Esophagus squamous epithelium (tissue), 5 donors: ENCODE measurements around the gene CPSF4. TPM values are rescaled to one million over a fixed set of nuclear protein-coding genes. Genes with fewer than 3 reads are reported as not detected.

Source experiments
- DNase-seq: peaks from one replicate; lab custom pipeline; 2025; lab: John Stamatoyannopoulos, UW
- H3K27ac ChIP-seq, 4 donors: fragments of 200-600 bp; sonication (generic); one replicate each; pipeline ENCODE4 v1.5.1; 2016 to 2019; ENCODE audit warnings: mild to moderate bottlenecking in 1 of 4
- H3K27me3 ChIP-seq, 4 donors: fragments of 200-600 bp; sonication (generic); 1 replicate in 3 of 4; 2 replicates in 1 of 4; pipeline versions ENCODE4 v1.5.1 to v1.6.0; 2017 to 2021; ENCODE audit warnings: antibody characterized with exemption in 1 of 4
- H3K36me3 ChIP-seq, 3 donors: fragments of 200-600 bp; sonication (generic); one replicate each; pipeline ENCODE4 v1.5.1; 2016 to 2019
- H3K4me1 ChIP-seq, 3 donors: fragments of 200-600 bp; sonication (generic); one replicate each; pipeline ENCODE4 v1.5.1; 2017 to 2019
- H3K4me3 ChIP-seq, 4 donors: fragments of 200-600 bp; sonication (generic); 1 replicate in 3 of 4; 2 replicates in 1 of 4; pipeline ENCODE4 v1.5.1; 2016 to 2019; ENCODE audit warnings: mild to moderate bottlenecking in 2 of 4, moderate library complexity in 1 of 4
- H3K9me3 ChIP-seq, 3 donors: fragments of 200-600 bp; sonication (generic); one replicate each; pipeline ENCODE4 v1.5.1; 2016 to 2019
- POLR2A ChIP-seq, 4 donors: fragments of 450-650 bp; IDR thresholded peaks; one replicate each; pipeline ENCODE4 v1.6.1; 2017; ENCODE audit warnings: antibody characterized with exemption in 4 of 4, mild to moderate bottlenecking in 4 of 4, moderate library complexity in 3 of 4
- WGBS, 2 donors: methylation state at CpG; one replicate each; pipeline ENCODE4 v1.1.5; 2018; 5-methylcytosine and 5-hydroxymethylcytosine counted together
- intact Hi-C: fragments of 100-400 bp; cut with DNase I; formaldehyde crosslinking; loops from one replicate; pipeline ENCODE4 v1.15.0; 2022
- total RNA-seq, 4 donors: library from RNA; depleted of rRNA; stranded (reverse); fragments of >200 nt; gene quantifications; one replicate each; pipeline ENCODE4 v1.1.0, GENCODE V29; 2016
- TF ChIP-seq, protein P1 (sequence below), 6 experiments: fragments of 450-650 bp in 4 of 6; fragments of 200-600 bp in 2 of 6; sonication (generic) in 2 of 6; IDR thresholded peaks; one replicate each; pipeline ENCODE4 v1.5.1; 2016 to 2019; ENCODE audit warnings: antibody characterized with exemption in 6 of 6, mild to moderate bottlenecking in 4 of 6, moderate library complexity in 4 of 6
- donor health status: DM: yes; HTN: yes; CAD: no.

The CPSF4 gene
- total RNA-seq, 4 donors from 2014 or later = 15.1 to 29.2 (median 19.4) TPM

DNA sequence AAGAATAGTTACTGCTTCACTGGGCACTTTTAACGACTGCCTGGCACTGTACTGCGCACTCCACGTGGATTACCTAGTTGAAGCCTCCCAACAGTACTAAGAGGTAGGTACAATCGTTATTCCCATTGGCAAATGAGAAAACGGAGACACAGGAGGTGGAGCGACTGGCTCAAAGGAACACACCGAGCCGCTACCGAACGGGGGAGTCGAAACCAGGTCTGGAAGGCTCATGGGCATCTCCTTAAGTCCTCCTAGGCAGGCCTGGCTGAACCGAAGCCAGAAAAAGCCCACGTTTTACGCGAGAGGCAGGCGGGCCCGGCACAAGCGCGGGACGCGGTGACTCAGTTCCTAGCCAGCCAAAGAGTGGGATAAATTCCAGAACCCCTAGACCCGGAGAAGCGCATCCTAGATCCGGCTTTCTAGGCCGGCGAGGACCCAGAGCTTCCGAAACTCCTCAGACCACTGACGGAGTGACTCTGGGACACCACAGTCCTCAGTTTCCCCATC is 30.8 kb upstream of the CPSF4 start:
- Histone ChIP-seq H3K36me3 (peaks cover 6 to 56% (median 19%) of the 10 kb centered on the region in 3 donors), H3K27ac (peak overlapping the region; percentile 96 to 99 (median 98)), H3K9me3 (no peaks in the 10 kb centered on the region), H3K27me3 (no peaks in the 10 kb centered on the region), H3K4me3 (peak overlapping the region; percentile 74 to 98 (median 92)), H3K4me1 (peaks cover 22 to 58% (median 24%) of the 10 kb centered on the region in 3 donors)
- no peak for DNase-seq
- TF ChIP-seq, protein P1, sequence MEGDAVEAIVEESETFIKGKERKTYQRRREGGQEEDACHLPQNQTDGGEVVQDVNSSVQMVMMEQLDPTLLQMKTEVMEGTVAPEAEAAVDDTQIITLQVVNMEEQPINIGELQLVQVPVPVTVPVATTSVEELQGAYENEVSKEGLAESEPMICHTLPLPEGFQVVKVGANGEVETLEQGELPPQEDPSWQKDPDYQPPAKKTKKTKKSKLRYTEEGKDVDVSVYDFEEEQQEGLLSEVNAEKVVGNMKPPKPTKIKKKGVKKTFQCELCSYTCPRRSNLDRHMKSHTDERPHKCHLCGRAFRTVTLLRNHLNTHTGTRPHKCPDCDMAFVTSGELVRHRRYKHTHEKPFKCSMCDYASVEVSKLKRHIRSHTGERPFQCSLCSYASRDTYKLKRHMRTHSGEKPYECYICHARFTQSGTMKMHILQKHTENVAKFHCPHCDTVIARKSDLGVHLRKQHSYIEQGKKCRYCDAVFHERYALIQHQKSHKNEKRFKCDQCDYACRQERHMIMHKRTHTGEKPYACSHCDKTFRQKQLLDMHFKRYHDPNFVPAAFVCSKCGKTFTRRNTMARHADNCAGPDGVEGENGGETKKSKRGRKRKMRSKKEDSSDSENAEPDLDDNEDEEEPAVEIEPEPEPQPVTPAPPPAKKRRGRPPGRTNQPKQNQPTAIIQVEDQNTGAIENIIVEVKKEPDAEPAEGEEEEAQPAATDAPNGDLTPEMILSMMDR (IDR thresholded peaks at IDR 0.05) = no peak
- TF ChIP-seq POLR2A (IDR thresholded peaks at IDR 0.05) = no peak
- intact Hi-C loops = no loop called here
- WGBS, 2 donors = 0% methylated on average over 24 to 28 of the region's 28 CpGs

DNA sequence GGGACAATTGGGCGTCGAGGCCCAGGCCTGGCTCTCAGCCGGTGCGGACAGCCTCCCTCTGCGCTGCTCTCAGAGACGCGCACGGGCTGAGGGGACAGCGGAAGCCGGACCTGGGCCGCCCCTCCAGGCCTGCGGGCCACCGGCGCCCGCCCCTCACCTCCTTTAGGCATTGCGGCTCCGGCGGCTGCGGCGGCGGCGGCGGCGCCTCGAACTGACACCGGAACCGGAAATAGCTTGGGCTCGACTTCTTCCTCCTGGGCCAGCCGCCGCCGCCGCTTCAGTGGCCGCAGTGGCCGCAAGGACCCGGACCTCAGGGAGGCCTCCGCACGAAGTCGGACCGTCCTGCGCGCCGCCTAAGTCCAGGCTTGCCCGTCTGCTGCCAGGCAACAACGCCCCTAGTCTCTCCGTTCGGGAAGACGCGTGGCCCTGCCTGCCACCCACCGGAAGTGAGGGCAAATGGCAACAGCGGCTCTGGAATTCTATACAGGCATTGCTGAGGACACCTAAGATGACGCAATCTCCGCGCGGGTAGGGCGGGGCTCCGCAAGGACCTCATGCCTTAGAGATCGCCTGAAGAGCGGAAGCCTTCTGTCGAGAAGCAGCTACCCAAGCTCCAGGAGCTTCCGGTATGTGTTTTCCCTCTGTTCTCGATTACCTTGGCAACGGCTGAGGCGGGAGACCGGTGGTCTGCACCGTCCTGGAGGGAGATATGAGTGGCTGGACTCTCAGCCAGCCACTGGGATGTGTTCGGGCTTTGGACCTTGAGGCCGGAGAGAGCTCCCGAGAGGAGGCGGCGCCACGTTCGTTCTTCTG is 30.2 kb upstream of the CPSF4 start, which contains the start of the genes BUD31 and PDAP1:
TSS of gene BUD31 (plus strand) at position 591 of the 813 bp plus-strand sequence. CDS start 2,124 bp downstream, outside the sequence.
TSS of gene PDAP1 (minus strand) at position 219 of the 813 bp plus-strand sequence. CDS start at position 170, 49 bp downstream.
- 1 to 5% methylated on average over 12 to 26 of the region's 72 CpGs for WGBS, 2 donors
- Histone ChIP-seq H3K27me3 (no peaks in the 10 kb centered on the region), H3K36me3 (peaks cover 6 to 56% (median 20%) of the 10 kb centered on the region in 3 donors), H3K27ac (peak within 1 kb of the TSS; percentile 96 to 99 (median 98)), H3K4me3 (peak within 1 kb of the TSS; percentile 74 to 98 (median 92)), H3K4me1 (peaks cover 22 to 58% (median 24%) of the 10 kb centered on the region in 3 donors), H3K9me3 (no peaks in the 10 kb centered on the region)
- intact Hi-C loops = no loop called here
- TF ChIP-seq, protein P1 (IDR thresholded peaks at IDR 0.05) = peak in 3 of 6 experiments; percentile 21 to 44 (median 41)
- peak in 3 of 4 donors; percentile 68 to 78 (median 72) for TF ChIP-seq POLR2A (IDR thresholded peaks at IDR 0.05)
- DNase-seq = peak; percentile 67

DNA sequence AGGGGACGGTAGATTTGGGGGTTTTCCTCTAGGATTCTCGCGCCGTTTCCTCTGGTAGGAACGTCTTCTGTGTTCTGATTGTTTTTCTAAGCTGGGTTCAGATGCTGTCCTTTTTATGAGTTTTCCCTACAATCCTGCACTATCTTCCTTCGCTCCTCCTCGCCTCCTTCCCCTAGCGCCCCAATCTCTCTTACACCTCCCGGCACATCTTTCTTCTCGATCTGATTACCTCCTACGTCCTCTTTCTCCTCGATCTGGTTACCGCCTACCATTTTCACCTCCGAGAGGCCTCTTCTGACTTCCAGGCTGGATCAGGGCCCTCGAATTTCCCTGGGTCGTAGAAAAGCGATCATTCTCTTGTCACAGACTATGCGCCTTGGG is 29.6 kb upstream of the CPSF4 start:
- peak overlapping the region; percentile 96 to 99 (median 98) for H3K27ac ChIP-seq
- peaks cover 22 to 56% (median 24%) of the 10 kb centered on the region in 3 donors for H3K4me1 ChIP-seq
- no peak for DNase-seq

DNA sequence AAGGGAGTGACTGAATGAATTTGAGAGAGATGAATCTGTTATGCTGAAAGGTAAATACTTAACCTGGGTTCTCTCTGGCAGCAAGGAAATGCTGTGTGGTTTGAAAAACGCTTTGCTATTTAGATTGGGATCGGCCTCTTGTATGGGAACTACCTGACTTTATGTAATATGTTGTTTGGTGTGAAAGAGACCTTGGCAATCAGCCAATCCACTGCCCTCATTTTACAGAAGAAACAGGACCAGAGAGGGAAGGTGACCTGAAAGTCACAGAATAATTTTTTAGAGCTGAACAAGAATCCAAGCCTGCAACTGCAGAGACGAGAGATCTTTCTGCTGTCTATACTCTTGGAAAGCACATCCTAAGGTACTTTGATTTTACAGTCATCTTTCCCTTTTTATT is 28.9 kb upstream of the CPSF4 start:
- Histone ChIP-seq H3K27me3 (no peaks in the 10 kb centered on the region), H3K4me1 (peaks cover 22 to 50% (median 23%) of the 10 kb centered on the region in 3 donors), H3K9me3 (no peaks in the 10 kb centered on the region), H3K27ac (peak overlapping the region; percentile 96 to 99 (median 98)), H3K4me3 (peak overlapping the region; percentile 74 to 98 (median 92)), H3K36me3 (peaks cover 6 to 56% (median 26%) of the 10 kb centered on the region in 3 donors)
- intact Hi-C loops = loop anchor here (5.0 kb wide), 1 partner anchor 43 kb away; no protein-coding TSS in a partner anchor
- 24 to 25% methylated on average over 3 of the region's 3 CpGs for WGBS, 2 donors
- TF ChIP-seq POLR2A (IDR thresholded peaks at IDR 0.05) = no peak
- TF ChIP-seq, protein P1 (IDR thresholded peaks at IDR 0.05) = no peak
- DNase-seq = no peak

More for the DNA sequence above, 29.6 kb upstream of the CPSF4 start:
- Histone ChIP-seq H3K27me3 (no peaks in the 10 kb centered on the region), H3K36me3 (peaks cover 6 to 56% (median 21%) of the 10 kb centered on the region in 3 donors), H3K4me3 (peak overlapping the region; percentile 74 to 98 (median 92)), H3K9me3 (no peaks in the 10 kb centered on the region)
- WGBS, 2 donors = 0% methylated on average over 17 to 18 of the region's 18 CpGs
- TF ChIP-seq, protein P1 (IDR thresholded peaks at IDR 0.05) = no peak
- TF ChIP-seq POLR2A (IDR thresholded peaks at IDR 0.05) = no peak
- intact Hi-C loops = no loop called here
